ENCODE results near the gene LINC01488. TPM values are rescaled to one million over a fixed set of nuclear protein-coding genes. Genes with fewer than 3 reads are reported as not detected.

LINC01488 gene
- polyA plus RNA-seq, 12 donors: 0.12 to 0.28 (median 0.13) TPM; not detected in 6

- DNase-seq: no peak
These were observed 61.1 kb downstream of the LINC01488 start for GRCh38 chr11:69542314-69543168.

Other genes starting within 250 kb of the LINC01488 start
- 1 to 10 TPM in 6 of 12 donors, under 1 TPM in 4, not detected in 2; 0.44 to 3.5 (median 1.0) TPM for gene MYEOV, start 187.5 kb upstream of the LINC01488 start, polyA plus RNA-seq (ENCODE audit: insufficient read length in 12 of 12)
- 100 to 1,000 TPM in 2 of 12 donors, 10 to 100 TPM in 9, not detected in 1; 55.4 to 149 (median 76.6) TPM for gene CCND1, start 159.5 kb downstream of the LINC01488 start, polyA plus RNA-seq (ENCODE audit: insufficient read length in 12 of 12)
- gene LTO1, start 193.7 kb downstream of the LINC01488 start, polyA plus RNA-seq (ENCODE audit: insufficient read length in 12 of 12): 10 to 100 TPM in 11 of 12 donors, not detected in 1; 14.1 to 26.3 (median 18.0) TPM
- 1 to 10 TPM in 7 of 12 donors, under 1 TPM in 3, not detected in 2; 0.53 to 5.2 (median 1.1) TPM for gene FGF19, start 222.4 kb downstream of the LINC01488 start, polyA plus RNA-seq (ENCODE audit: insufficient read length in 12 of 12)